ENCODE measurements around the gene BNIP2.
"Not testable (repeated sequence)": the region's sequence is repeated elsewhere in the genome, so short reads cannot be mapped to it uniquely, and the experiment has no call there.

Gene BNIP2, protein sequence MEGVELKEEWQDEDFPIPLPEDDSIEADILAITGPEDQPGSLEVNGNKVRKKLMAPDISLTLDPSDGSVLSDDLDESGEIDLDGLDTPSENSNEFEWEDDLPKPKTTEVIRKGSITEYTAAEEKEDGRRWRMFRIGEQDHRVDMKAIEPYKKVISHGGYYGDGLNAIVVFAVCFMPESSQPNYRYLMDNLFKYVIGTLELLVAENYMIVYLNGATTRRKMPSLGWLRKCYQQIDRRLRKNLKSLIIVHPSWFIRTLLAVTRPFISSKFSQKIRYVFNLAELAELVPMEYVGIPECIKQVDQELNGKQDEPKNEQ
- total RNA-seq = 208 to 224 reads per million in 2 experiments

DNA sequence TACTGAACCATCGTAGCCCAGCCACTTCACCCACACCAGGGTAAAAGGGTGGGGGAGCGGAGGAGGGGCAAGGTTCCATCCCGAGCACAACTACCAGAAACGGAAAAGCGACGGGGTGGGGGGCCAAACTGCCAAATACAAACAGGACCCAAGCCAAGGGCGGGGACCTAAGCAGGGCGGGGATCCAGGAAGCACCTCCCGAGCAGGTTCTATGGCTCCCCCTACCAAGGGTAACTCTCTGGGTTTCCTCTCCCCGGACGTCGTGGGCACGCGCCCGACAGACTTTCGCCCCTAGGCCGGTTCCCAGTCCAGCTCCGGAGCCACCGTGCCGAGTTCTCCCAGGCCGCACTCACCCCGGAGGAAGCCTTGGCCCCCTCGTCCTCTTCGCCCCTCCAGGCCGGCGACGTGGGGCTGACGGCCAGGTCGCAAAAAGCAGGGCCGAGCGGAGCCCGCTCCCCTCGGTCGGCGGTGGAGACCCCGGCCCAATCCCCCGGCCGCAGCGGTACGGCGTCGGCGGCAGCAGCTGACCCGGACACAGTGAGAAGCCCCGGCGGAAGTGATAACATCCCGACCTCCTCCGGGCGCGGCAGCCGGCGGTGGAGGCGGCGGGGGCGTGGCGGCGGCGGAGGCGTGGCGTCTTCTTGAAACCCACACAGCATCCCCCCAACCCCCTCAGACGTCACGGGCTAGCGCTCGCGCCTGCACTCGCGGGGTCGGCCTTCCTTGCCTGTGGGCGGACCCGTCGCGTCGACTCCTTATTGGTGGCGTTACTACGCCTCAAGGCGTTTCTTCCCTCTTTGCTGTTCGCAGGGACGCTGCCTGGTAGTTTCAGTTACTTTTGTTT, at the start of gene BNIP2:
BNIP2 (minus strand) TSS at position 539 of the 844 bp plus-strand sequence. CDS start 6,863 bp downstream, outside the sequence.
- peak; percentile 100 for DNase-seq (ENCODE audit: low read depth)

DNA sequence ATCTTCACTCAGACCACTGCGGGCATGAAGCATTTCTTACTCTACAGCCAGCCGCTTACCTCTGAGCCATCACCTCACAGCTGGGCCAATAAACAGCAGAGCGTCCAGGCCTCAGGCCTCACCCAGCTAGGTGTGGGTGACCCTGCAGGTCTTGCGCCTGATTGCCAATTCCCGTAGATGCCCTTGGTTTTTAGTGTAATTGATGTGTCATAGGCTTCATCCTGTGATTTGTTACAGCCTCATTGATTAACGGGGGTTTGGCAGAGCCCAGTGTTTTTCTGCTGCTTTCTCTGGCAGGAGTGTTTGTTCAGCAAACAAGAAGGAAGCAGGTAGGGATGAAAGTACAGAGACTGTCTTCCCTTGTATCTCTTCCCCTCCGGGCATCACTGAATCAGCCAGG, 49.6 kb upstream of the BNIP2 start:
- DNase-seq (ENCODE audit: low read depth) = no peak

DNA sequence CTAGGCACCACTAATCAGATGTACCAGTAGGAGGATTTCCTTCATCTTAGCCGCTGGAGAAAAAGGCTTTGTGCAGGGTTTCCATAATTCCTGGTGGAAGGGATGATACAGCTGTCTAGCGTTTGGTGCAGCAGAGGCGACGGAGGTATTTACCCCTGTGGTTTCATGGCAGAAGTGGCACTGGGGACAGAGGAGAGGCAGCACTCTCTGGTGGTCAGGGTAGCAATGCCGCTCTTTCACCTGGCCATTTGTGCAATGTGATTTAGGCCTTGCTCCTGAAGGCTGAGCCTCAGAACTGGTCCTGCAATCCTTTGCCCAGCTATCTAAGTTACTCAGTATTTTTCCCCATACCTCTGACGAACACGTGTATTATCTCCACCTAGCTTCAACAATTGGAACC, 47.1 kb upstream of the BNIP2 start:
- DNase-seq (ENCODE audit: low read depth) = no peak

DNA sequence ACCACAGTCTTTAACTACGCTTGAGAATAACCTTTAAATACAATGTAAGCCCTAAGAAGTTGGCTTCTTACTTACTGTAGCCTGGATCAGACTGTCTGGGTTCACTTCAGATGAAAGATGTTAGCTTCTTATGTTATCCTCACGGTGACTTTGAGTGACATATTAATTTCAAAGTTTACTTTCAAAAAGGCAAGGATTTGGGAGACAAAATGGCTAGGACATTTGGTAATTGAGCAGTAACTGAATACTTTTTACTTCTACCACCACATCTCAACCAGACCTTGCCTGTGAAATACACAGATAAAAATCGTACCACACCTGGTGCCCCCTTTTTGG, 36.0 kb upstream of the BNIP2 start:
- no peak for DNase-seq (ENCODE audit: low read depth)

DNA sequence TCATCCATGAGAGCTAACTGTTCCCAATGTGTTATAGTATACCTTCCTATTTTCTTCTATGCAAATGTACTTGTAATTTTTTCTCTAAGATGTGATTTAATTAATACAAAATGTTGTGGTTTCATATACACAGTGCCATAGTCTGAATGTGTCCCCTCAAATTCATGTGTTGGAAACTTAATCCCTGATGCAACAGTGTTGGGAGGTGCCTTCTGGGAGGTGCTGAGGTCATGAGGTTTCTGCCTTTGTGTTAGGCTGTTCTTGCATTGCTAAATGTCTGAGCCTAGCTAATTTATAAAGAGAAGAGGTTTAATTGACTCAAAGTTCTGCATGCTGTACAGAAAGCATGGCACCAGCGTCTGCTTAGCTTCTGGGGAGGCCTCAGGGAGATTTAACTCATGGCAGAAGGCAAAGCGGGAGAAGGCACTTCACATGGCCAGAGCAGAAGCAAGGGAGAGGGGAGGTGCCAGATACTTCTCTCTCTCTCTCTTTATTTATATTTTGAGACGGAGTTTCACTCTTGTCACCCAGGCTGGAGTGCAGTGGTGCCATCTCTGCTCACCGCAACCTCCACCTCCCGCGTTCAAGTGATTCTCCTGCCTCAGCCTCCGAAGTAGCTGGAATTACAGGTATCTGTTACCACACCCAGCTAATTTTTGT, 34.7 kb upstream of the BNIP2 start:
- DNase-seq (ENCODE audit: low read depth) = no peak

DNA sequence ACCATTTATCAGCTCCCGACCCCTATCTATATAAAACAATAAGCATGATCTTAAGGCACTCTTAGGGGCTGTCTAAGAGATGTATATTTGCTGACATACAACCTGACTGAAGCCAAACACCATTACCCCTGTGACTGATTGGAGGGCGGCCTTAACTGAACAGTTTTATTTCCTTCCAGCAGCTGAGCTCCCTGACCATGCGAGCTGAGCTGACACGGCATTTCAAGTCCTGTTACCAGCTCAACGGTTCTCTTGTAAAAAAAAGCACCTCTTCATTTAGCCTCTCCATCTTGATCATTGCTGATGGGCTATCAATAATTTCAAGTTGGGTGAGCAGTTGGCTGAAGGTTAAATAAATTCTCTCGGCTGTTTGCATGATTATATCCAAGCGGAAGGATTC, 33.4 kb upstream of the BNIP2 start:
- DNase-seq (ENCODE audit: low read depth) = no peak

DNA sequence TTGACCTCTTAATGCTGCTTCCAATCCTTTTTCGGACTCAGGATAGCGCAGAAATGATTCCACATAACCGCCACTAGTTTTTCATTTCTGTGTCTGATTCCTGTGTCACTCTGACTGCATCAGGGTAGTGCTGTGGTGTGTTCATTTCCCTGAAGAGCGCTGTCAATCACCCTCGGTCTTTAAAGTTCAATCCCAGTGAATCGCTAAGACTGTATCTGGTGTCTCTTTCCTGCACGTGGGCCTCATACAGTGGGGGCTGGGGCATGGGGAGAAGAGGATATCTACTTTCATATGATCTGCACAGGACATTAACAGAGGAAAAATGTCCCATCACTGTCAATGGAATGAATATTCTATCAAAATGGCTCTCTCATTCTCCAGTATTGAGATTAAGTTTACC, 32.9 kb upstream of the BNIP2 start:
- no peak for DNase-seq (ENCODE audit: low read depth)

DNA sequence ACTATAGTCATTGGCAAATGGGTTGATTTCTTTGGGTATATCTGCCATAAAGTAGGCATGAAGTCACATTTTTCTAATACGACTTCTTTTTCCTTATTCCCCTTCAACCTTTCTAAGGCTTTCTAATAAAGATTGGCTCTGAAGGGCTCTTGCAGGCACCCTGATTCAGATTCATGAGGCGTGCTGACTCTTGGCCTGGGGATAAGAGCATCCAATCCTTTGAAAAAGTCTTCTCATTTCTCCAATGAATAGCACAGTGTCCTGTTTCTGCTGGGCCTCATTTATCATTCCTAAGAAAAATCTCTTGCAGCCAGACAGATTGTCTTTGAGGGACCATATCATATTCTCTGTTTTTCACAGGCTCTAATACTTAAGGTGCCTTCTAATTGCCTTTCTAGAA, 32.3 kb upstream of the BNIP2 start:
- DNase-seq (ENCODE audit: low read depth) = no peak

DNA sequence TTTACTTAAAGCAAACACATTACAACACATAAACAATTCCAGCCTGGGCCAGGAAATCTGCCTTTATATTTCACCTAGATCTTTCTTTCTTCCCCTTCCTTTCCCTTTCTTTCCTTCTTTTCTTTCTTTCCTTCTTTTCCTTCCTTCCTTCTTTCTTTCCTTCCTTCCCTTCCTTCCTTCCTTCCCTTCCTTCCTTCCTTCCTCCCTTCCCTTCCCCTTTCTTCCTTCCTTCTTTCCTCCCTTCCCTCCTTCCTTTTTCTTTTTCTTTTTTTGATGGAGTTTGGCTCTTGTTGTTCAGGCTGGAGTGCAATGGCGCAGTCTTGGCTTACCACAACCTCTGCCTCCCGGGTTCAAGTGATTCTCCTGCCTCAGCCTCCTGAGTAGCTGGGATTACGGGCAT, 24.1 kb upstream of the BNIP2 start:
- no peak for DNase-seq (ENCODE audit: low read depth)

DNA sequence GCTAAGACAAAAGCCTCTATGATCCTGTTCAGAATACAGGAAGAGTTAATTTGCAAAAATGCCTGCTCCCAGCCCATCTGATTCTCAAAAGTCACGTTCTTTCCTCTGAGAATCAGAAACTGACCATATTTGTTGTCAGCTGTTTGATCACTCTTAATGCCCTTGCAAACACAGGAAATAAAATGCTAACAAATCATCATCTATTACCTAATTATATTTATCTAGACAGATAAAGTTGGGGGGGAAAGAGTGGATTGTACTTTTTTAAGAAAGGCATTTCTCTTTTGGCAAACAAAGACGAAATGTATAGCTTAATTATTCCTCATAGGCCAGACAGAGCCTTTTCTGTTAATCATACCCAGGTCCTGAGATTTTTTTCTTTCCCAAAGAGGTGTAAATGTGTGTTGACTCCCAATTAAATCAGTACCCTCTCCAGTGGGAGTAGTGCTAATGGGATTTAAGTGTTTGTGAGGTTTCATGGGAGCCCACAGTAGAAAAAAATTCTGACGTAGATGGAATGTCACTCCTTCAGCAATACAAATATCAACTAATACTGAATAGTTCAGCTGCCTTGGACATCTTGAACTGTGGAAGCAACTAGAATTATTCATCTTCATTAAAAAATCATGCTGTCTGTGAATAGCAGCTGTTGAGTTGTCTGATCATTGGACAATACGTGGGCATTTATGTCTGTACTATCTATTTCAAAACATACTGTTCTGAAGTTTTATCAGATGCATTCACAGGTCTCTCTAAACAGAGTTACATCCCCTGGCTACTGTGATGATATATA, 22.5 kb upstream of the BNIP2 start:
- no peak for DNase-seq (ENCODE audit: low read depth)

DNA sequence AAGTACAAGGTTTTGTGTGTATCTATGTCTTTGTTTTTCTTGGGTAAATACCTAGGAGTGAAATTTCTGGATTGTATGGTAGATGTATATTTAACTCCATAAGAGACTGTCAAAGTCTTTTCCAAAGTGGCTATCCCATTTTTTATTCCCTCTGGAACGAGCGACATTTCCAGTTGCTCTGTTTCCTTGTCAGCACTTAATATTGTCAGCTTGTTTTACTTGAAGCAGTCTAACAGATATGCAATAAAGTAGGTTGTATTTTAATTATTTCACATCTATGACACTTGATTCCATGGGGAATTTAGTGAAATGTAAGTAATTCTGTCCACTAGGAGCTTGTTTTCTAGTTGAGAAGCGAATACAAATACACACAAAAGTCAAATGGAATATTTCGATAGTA, 18.5 kb upstream of the BNIP2 start:
- DNase-seq (ENCODE audit: low read depth) = no peak

DNA sequence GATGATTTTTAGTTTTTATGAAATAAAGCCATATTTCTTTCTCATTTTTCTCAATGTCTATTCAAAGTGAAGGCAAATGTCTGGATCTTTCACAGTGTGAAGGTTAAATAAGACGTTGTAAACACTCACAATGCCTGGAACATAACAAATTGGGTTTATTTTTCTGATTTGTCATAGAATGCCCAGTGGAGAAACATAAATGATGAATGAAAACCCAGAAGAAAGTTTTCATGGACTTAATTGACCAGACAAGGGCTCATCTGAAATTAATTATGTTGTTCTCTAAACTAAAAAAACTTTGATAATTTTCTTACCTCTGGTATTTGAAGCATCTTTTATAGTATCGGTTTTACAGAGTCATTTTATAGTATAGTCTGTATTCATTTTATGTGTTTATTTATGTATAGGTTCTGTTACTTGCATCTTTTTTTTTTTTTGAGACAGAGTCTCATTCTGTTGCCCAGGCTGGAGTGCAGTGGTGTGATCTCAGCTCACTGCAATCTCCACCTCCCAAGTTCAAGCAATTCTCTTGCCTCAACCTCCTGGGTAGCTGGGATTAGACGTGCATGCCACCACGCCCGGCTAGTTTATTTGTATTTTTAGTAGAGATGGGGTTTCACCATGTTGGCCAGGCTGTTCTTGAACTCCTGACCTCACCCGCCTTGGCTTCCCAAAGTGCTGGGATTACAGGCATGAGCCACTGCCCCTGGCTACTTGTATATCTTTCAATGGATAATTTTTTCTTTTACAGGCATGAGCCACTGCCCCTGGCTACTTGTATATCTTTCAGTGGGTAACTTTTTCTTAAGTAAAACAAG, 15.1 kb upstream of the BNIP2 start:
- no peak for DNase-seq (ENCODE audit: low read depth)

DNA sequence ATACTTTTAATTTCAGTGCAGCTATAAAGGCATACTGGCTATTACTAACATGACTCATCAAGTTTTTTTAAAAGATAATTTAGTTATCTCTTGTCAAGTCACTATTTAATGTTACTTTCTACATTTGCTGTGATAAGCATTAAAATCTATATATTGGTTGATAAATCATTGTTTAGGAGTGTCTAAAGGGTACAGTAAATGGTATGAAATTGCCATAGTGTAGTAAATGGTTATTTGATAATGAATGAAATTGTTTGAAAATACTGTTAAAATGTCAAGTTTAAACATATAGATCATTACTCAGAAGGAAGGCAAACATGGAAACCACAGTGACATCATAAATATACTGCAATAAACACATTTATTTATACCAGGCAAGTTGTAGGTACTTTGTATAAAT, 13.2 kb upstream of the BNIP2 start:
- DNase-seq (ENCODE audit: low read depth) = no peak

DNA sequence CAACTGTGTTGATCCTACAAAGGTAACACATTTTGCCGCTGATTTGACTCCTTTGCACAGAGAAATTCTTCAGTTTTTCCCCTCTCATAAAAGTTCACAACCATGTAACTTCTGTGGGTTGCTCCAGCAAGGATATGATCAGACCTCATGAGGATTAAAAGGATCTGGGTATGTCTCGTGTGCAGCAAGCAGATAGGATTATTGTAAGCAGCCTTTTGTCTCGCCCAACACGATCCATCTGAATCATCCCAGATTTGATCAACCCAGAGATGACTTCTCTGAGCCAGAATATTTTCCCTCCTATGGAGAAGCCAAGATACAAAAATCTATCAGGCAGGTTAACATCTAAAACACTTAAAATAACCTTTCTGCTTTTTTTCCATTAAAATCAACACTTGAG, 12.8 kb upstream of the BNIP2 start:
- no peak for DNase-seq (ENCODE audit: low read depth)

DNA sequence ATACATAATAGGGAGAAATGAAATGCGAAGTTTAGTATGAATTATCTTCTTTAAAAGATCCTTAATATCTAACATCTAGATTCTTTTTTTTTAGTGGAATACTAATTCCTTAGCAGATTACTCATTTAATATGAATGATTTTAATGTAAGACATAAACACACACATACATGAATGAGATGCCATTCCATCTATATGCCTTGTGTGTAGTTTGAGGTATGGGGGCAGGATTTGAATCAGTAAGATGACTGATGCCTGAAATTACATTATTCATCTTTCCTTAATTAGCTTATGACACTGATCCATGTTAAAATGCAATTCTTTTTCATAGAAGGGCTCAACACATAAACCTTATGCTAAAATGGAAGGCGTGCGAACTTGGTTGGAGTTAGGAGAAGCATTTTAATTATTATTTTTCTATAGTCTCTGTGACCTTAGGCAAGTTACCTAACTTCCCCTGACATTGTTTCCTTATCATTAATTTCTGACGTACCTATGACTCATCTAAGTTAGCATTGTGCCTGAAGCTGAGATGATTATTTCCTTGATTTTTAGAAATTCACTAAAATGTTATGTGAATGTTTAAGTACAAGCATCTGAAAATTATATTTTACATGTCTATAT, 10.8 kb upstream of the BNIP2 start:
- no peak for DNase-seq (ENCODE audit: low read depth)

DNA sequence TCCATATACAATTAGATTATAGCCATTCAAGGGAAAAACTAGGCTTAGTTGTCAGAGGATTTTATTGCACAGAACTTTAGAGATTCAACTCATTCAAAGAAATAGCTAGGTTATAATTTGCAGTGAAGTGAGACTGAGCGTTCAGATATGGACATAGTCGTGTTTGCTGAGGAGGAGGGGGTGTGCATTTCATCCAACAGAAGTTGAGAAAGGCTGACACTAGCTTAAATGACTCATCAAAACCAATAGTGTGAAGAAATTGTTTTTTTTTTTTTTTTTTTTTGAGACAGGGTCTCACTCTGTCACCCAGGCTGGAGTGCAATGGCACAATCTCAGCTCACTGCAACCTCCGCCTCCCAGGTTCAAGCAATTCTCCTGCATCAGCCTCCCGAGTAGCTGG, 8.9 kb upstream of the BNIP2 start:
- DNase-seq (ENCODE audit: low read depth) = not testable (repeated sequence)

DNA sequence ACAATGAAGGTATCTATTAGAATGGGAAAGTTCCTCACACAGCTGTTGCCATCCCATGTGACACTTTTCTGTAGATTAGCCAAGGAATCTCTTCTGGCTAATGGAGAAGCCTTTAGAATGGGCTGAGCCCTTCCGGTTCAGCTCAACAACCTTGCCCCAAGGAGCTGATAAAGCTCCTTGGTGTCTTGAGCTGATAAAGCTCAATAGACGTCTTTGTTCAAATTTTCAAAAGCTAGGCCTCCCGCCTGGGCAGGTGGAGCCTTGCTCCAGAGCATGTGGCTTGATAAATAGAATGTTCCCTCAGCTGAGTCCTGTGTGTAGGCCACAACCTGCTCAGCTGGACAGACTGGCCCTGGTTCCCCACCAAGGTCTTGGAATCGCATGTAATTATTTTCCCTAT, 7.2 kb upstream of the BNIP2 start:
- DNase-seq (ENCODE audit: low read depth) = no peak

DNA sequence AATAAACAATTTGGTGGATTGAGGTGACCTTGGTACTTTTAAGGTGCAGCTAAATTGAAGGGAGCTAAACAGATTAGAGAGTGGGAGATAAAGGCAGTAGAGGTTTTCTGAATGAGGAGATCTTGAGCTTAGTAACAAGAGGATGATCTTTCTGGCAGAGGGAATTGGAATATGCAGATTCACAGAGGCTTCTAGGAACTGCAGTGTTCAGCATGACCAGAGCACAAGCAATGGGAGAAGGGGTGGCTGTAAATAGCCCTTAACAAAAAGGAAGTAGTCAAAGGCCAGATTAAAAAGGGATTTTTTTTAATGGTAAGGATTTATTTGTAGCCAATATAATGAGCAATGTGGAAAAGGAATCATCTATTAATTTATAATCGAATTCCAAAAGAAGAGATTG, 5.7 kb upstream of the BNIP2 start:
- no peak for DNase-seq (ENCODE audit: low read depth)

DNA sequence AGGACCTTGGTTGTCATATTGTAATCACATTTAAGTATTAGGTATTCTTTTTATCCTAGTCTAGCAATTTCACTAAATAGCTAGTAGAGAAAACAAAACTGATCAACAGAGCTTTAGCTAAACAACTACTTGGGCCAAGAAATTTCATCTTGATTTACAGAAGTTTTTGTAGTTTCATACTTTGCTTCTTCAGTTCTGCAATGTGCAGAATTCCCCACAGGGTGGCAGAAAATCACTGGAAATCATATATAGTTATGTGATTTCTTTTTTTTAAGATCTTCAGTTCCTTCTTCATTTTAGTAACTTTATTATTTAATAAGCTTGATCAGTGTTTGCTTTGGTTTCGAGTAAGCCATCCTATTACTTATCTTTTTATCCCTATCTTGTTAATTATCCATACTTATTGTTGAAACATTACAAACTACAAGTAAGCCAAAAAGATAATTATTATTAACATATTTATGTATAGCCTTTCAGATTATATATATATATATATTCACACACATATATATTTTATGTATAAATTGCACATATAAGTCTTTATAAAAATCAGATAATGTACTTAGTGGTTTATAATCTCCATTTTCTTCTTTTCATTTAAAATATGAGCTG, 2.2 kb upstream of the BNIP2 start:
- DNase-seq (ENCODE audit: low read depth) = peak; percentile 37

DNA sequence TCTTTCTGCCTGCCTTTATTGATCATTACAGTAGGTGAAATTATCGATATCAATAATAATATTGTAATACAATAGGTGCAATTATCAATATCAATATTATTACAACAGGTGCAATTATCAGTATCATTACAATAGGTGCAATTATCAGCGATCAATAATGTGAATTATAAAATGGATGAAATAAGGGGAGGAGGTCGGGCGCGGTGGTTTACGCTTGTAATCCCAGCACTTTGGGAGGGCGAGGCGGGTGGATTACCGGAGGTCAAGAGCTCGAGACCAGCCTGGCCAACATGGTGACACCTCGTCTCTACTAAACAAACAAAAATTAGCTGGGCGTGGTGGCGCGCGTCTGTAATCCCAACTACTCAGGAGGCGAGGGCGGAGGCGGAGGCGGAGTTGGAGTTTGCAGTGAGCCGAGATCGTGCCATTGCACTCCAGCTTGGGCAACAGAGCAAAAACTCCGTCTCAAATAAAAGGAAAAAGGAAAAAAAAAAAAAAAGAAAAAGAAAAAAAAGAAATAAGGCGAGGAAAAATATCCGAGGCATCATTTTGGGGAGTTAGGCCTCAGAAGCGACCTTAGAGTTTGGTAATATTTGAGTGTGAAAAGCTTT, 611 bp upstream of the BNIP2 start:
- peak; percentile 47 for DNase-seq (ENCODE audit: low read depth)
